HCT116 (cell line): ENCODE results near the gene APLF. TPM values are rescaled to one million over a fixed set of nuclear protein-coding genes. Genes with fewer than 3 reads are reported as not detected.

Source experiments
- ATAC-seq: fragments of 200-7000 bp; cut with Tn5 transposase; 2 replicates; pipeline ENCODE4 v1.9.1; 2020; ENCODE audit warnings: mild to moderate bottlenecking, moderate library complexity
- BruUV-seq: library from RNA; stranded (reverse); fragments of 400-500 nt; replicated peaks from 2 replicates; lab custom pipeline; 2021; lab: Mats Ljungman, UMichigan
- CTCF ChIA-PET: fragments of 300-600 bp; sonication (Branson Sonifier 250); formaldehyde crosslinking; loops from one replicate; lab custom pipeline; 2021; ENCODE audit warnings: antibody characterized with exemption; lab: Charles Lee
- POLR2A ChIA-PET: fragments of 300-600, 350-600 bp; sonication (Branson Sonifier 250); formaldehyde crosslinking; loops from one replicate; lab custom pipeline; 2021; ENCODE audit warnings: antibody characterized with exemption; lab: Charles Lee
- RAD21 ChIA-PET, 2 experiments: fragments of 300-600 bp; sonication (Branson Sonifier 250); formaldehyde crosslinking; loops; one replicate each; lab custom pipeline; 2023; ENCODE audit warnings: low total read pairs in 2 of 2; ENCODE audit not compliant: uncharacterized antibody in 2 of 2, unreplicated experiment in 2 of 2, low non-redundant PET in 1 of 2; lab: Charles Lee
- DNase-seq: peaks from one replicate; pipeline ENCODE4 v3.0.0-alpha.2; 2010; ENCODE audit warnings: low read depth, low spot score
- H2AFZ ChIP-seq: fragments of 200-600 bp; shearing (Covaris generic), sonication (generic); 2 replicates; pipeline ENCODE4 v1.6.1; 2017; ENCODE audit warnings: low read depth, mixed run types, mixed read lengths, antibody characterized with exemption, low read length; ENCODE audit not compliant: poor library complexity, severe bottlenecking
- H3K27ac ChIP-seq: 2 replicates; pipeline ENCODE4 v1.5.1; 2012; ENCODE audit warnings: low read depth, low read length
- H3K27me3 ChIP-seq: fragments of 200-600 bp; sonication (generic); 2 replicates; pipeline ENCODE4 v1.6.1; 2016; ENCODE audit warnings: mixed run types, low read length, mixed read lengths; ENCODE audit not compliant: insufficient read depth
- H3K36me3 ChIP-seq, 2 experiments: fragments of 200-500 bp in 1 of 2; fragments of 200-600 bp in 1 of 2; sonication (Bioruptor generic) in 1 of 2; sonication (generic) in 1 of 2; 2 replicates each; pipeline versions ENCODE4 v1.5.1 to v1.6.1; 2014 to 2016; ENCODE audit warnings: low read length in 2 of 2, inconsistent platforms in 1 of 2, mixed read lengths in 1 of 2, mixed run types in 1 of 2; ENCODE audit not compliant: insufficient read depth in 2 of 2, control insufficient read depth in 1 of 2
- H3K4me1 ChIP-seq, 2 experiments: fragments of 200-600 bp in 1 of 2; sonication (generic) in 1 of 2; 2 replicates each; pipeline versions ENCODE4 v1.5.1 to v1.6.1; 2012 to 2017; ENCODE audit warnings: low read length in 2 of 2, inconsistent platforms in 1 of 2, mild to moderate bottlenecking in 1 of 2, mixed read lengths in 1 of 2, mixed run types in 1 of 2, moderate library complexity in 1 of 2; ENCODE audit not compliant: insufficient read depth in 2 of 2, control insufficient read depth in 1 of 2
- H3K4me2 ChIP-seq: fragments of 200-600 bp; sonication (generic); 2 replicates; pipeline ENCODE4 v1.6.1; 2017; ENCODE audit warnings: mixed run types, low read length, mixed read lengths
- H3K4me3 ChIP-seq, 2 experiments: fragments of 200-600 bp in 1 of 2; sonication (generic) in 1 of 2; replicated peaks in 1 of 2; 2 replicates each; pipeline ENCODE4 v1.5.1; 2011 to 2016; ENCODE audit warnings: low read length in 2 of 2, control low read depth in 1 of 2, low read depth in 1 of 2, mild to moderate bottlenecking in 1 of 2, mixed read lengths in 1 of 2, mixed run types in 1 of 2
- H3K79me2 ChIP-seq: fragments of 200-600 bp; sonication (generic); 2 replicates; pipeline ENCODE4 v1.6.1; 2017; ENCODE audit warnings: mild to moderate bottlenecking, mixed run types, low read length, moderate library complexity, mixed read lengths; ENCODE audit not compliant: insufficient read depth
- H3K9ac ChIP-seq: fragments of 200-600 bp; sonication (generic); 2 replicates; pipeline ENCODE4 v1.6.1; 2016; ENCODE audit warnings: low read length, mixed read lengths
- H3K9me2 ChIP-seq: fragments of 200-600 bp; sonication (generic), shearing (Covaris generic); 2 replicates; pipeline ENCODE4 v1.6.1; 2017; ENCODE audit warnings: mixed run types, mild to moderate bottlenecking, moderate library complexity; ENCODE audit not compliant: insufficient read depth
- H3K9me3 ChIP-seq, 2 experiments: fragments of 200-500 bp in 1 of 2; fragments of 200-600 bp in 1 of 2; sonication (Bioruptor generic) in 1 of 2; sonication (generic) in 1 of 2; 2 replicates each; pipeline ENCODE4 v1.6.1; 2014 to 2017; ENCODE audit warnings: low read length in 2 of 2, mixed read lengths in 2 of 2, inconsistent platforms in 1 of 2, low read depth in 1 of 2, mild to moderate bottlenecking in 1 of 2, mixed run types in 1 of 2, moderate library complexity in 1 of 2; ENCODE audit not compliant: control insufficient read depth in 1 of 2, insufficient read depth in 1 of 2
- H4K20me1 ChIP-seq: fragments of 200-600 bp; sonication (generic), shearing (Covaris generic); 2 replicates; pipeline ENCODE4 v1.6.1; 2017; ENCODE audit warnings: mixed run types, mild to moderate bottlenecking, moderate library complexity; ENCODE audit not compliant: insufficient read depth
- CBX3 ChIP-seq: IDR thresholded peaks from 2 replicates; pipeline ENCODE4 v1.6.1; 2012; ENCODE audit warnings: low read depth
- CEBPB ChIP-seq: IDR thresholded peaks from 2 replicates; pipeline ENCODE4 v1.6.1; 2012; ENCODE audit warnings: low read depth
- EGR1 ChIP-seq: IDR thresholded peaks from 2 replicates; pipeline ENCODE4 v1.6.1; 2012; ENCODE audit warnings: low read depth
- ELF1 ChIP-seq: IDR thresholded peaks from 2 replicates; pipeline ENCODE4 v1.6.1; 2012; ENCODE audit warnings: low read depth, borderline replicate concordance
- EZH2 ChIP-seq: fragments of 200-600 bp; sonication (generic); IDR thresholded peaks from 2 replicates; pipeline ENCODE4 v1.6.1; 2017; ENCODE audit warnings: antibody characterized with exemption, mixed run types
- EZH2phosphoT487 ChIP-seq: fragments of 200-600 bp; IDR thresholded peaks from 2 replicates; pipeline ENCODE4 v1.6.1; 2018; ENCODE audit warnings: antibody characterized with exemption, borderline replicate concordance
- FOSL1 ChIP-seq: IDR thresholded peaks from 2 replicates; pipeline ENCODE4 v1.6.1; 2012; ENCODE audit warnings: low read depth
- POLR2A ChIP-seq: IDR thresholded peaks from 2 replicates; pipeline ENCODE4 v1.7.0; 2011; ENCODE audit warnings: borderline replicate concordance; ENCODE audit not compliant: insufficient read depth, insufficient read length; ENCODE audit errors: extremely low read depth
- RAD21 ChIP-seq: IDR thresholded peaks from 2 replicates; pipeline ENCODE4 v1.6.1; 2012; ENCODE audit warnings: low read depth, mild to moderate bottlenecking
- SIN3A ChIP-seq: IDR thresholded peaks from 2 replicates; pipeline ENCODE4 v1.6.1; 2012; ENCODE audit warnings: low read depth
- SP1 ChIP-seq: IDR thresholded peaks from 2 replicates; pipeline ENCODE4 v1.6.1; 2012; ENCODE audit warnings: low read depth
- SRF ChIP-seq: IDR thresholded peaks from 2 replicates; pipeline ENCODE4 v1.6.1; 2012; ENCODE audit warnings: low read depth
- TCF7L2 ChIP-seq: IDR thresholded peaks from 2 replicates; pipeline ENCODE4 v1.7.0; 2011; ENCODE audit warnings: borderline replicate concordance, inconsistent platforms; ENCODE audit not compliant: insufficient read depth, insufficient read length; ENCODE audit errors: extremely low read depth
- YY1 ChIP-seq: IDR thresholded peaks from 2 replicates; pipeline ENCODE4 v1.6.1; 2011; ENCODE audit warnings: low read length, low read depth, moderate library complexity, mild to moderate bottlenecking; ENCODE audit not compliant: insufficient replicate concordance; ENCODE audit errors: extremely low read depth
- ZFX ChIP-seq: fragments of 450-650 bp; IDR thresholded peaks from 2 replicates; pipeline ENCODE4 v1.6.1; 2017
- ZNF274 ChIP-seq: fragments of 200-500 bp; sonication (Bioruptor generic); IDR thresholded peaks from 2 replicates; pipeline ENCODE4 v1.6.1; 2014; ENCODE audit warnings: mild to moderate bottlenecking, low read depth, low read length, inconsistent platforms
- intact Hi-C: fragments of 100-400 bp; cut with micrococcal nuclease; formaldehyde crosslinking; loops from 2 replicates; pipeline ENCODE4 v1.10.0; 2022
- total RNA-seq: library from RNA; stranded (reverse); gene quantifications from one replicate; pipeline ENCODE4 v1.2.1, GENCODE V29; 2021; ENCODE audit not compliant: unreplicated experiment
- TF ChIP-seq, protein P1 (sequence below): IDR thresholded peaks from 2 replicates; pipeline ENCODE4 v1.6.1; 2011; ENCODE audit warnings: mild to moderate bottlenecking, low read length, moderate library complexity; ENCODE audit not compliant: insufficient replicate concordance; ENCODE audit errors: extremely low read depth
- TF ChIP-seq, protein P2 (sequence below): IDR thresholded peaks from 2 replicates; pipeline ENCODE4 v1.6.1; 2012
- TF ChIP-seq, protein P3 (sequence below): IDR thresholded peaks from 2 replicates; pipeline ENCODE4 v1.6.1; 2012
- TF ChIP-seq, protein P4 (sequence below), 3 experiments: fragments of 200-600 bp in 1 of 3; sonication (generic) in 1 of 3; IDR thresholded peaks in 2 of 3; conservative IDR thresholded peaks in 1 of 3; 2 replicates each; pipeline ENCODE4 v1.5.1; 2012 to 2017; ENCODE audit warnings: low read depth in 2 of 3, low read length in 2 of 3, antibody characterized with exemption in 1 of 3, borderline replicate concordance in 1 of 3, control low read depth in 1 of 3, mild to moderate bottlenecking in 1 of 3, mixed read lengths in 1 of 3, mixed run types in 1 of 3, moderate library complexity in 1 of 3; ENCODE audit not compliant: insufficient read depth in 1 of 3

The APLF gene
- total RNA-seq, 1 experiment from 2014 or later = 1.6 TPM

DNA sequence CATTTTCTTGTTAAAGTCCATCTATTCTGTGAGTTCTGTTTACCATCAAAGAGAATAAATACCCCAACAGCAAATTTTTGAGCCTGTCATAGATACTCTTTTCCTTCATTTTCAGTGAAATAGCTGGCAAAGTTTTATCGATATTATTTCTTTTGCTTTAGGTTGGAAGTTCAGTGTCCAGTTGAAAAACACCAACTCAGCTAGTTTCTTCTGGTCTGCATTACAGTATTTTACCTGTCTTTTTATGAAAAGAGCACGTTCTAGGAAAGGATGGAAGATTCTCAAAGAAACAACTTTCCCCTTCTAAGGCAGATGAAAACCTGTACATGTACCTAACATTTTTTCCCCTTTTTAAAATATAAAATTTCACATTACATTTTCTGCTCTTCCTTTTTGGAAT, 95.5 kb downstream of the APLF start:
- RAD21 ChIA-PET = no interaction called here
- TF ChIP-seq POLR2A = no peak
- TF ChIP-seq SIN3A = no peak
- TF ChIP-seq, protein P1, sequence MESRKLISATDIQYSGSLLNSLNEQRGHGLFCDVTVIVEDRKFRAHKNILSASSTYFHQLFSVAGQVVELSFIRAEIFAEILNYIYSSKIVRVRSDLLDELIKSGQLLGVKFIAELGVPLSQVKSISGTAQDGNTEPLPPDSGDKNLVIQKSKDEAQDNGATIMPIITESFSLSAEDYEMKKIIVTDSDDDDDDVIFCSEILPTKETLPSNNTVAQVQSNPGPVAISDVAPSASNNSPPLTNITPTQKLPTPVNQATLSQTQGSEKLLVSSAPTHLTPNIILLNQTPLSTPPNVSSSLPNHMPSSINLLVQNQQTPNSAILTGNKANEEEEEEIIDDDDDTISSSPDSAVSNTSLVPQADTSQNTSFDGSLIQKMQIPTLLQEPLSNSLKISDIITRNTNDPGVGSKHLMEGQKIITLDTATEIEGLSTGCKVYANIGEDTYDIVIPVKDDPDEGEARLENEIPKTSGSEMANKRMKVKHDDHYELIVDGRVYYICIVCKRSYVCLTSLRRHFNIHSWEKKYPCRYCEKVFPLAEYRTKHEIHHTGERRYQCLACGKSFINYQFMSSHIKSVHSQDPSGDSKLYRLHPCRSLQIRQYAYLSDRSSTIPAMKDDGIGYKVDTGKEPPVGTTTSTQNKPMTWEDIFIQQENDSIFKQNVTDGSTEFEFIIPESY = no peak
- no peak for TF ChIP-seq SP1
- no peak for TF ChIP-seq ZFX
- TF ChIP-seq, protein P2, sequence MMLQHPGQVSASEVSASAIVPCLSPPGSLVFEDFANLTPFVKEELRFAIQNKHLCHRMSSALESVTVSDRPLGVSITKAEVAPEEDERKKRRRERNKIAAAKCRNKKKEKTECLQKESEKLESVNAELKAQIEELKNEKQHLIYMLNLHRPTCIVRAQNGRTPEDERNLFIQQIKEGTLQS = no peak
- no peak for TF ChIP-seq ELF1
- TF ChIP-seq CBX3 = no peak
- no peak for TF ChIP-seq EZH2
- no peak for TF ChIP-seq YY1
- TF ChIP-seq, protein P3, sequence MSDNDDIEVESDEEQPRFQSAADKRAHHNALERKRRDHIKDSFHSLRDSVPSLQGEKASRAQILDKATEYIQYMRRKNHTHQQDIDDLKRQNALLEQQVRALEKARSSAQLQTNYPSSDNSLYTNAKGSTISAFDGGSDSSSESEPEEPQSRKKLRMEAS = no peak
- TF ChIP-seq, protein P4, sequence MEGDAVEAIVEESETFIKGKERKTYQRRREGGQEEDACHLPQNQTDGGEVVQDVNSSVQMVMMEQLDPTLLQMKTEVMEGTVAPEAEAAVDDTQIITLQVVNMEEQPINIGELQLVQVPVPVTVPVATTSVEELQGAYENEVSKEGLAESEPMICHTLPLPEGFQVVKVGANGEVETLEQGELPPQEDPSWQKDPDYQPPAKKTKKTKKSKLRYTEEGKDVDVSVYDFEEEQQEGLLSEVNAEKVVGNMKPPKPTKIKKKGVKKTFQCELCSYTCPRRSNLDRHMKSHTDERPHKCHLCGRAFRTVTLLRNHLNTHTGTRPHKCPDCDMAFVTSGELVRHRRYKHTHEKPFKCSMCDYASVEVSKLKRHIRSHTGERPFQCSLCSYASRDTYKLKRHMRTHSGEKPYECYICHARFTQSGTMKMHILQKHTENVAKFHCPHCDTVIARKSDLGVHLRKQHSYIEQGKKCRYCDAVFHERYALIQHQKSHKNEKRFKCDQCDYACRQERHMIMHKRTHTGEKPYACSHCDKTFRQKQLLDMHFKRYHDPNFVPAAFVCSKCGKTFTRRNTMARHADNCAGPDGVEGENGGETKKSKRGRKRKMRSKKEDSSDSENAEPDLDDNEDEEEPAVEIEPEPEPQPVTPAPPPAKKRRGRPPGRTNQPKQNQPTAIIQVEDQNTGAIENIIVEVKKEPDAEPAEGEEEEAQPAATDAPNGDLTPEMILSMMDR (IDR thresholded peaks at IDR 0.05 in 2 of 3, conservative IDR thresholded peaks at IDR 0.05 in 1 of 3; ENCODE audit: borderline replicate concordance in 1 of 3, insufficient read depth in 1 of 3, low read depth in 2 of 3, low read length in 2 of 3) = no peak
- TF ChIP-seq SRF = no peak
- TF ChIP-seq ZNF274 = no peak
- no peak for TF ChIP-seq CEBPB
- no peak for TF ChIP-seq FOSL1
- TF ChIP-seq RAD21 = no peak
- TF ChIP-seq TCF7L2 = no peak
- TF ChIP-seq EGR1 = no peak
- no peak for TF ChIP-seq EZH2phosphoT487
- ATAC-seq (no peak), DNase-seq (no peak)
- H3K9ac ChIP-seq = no peak overlapping the region
- peaks cover 0 to 5% of the 10 kb centered on the region in 2 experiments; a peak in 1 of 4 replicates for H3K4me1 ChIP-seq
- H4K20me1 ChIP-seq = no peaks in the 10 kb centered on the region
- H3K9me3 ChIP-seq = no peaks in the 10 kb centered on the region
- BruUV-seq = no TSS peak
- H3K36me3 ChIP-seq = no peaks in the 10 kb centered on the region
- no peaks in the 10 kb centered on the region for H3K79me2 ChIP-seq
- intact Hi-C loops = no loop called here
- POLR2A ChIA-PET = no interaction called here
- no peak overlapping the region for H3K27ac ChIP-seq
- no peak overlapping the region for H3K4me3 ChIP-seq
- no peak overlapping the region for H2AFZ ChIP-seq
- CTCF ChIA-PET = no interaction called here
- no peaks in the 10 kb centered on the region for H3K9me2 ChIP-seq
- no peak overlapping the region for H3K4me2 ChIP-seq
- no peaks in the 10 kb centered on the region for H3K27me3 ChIP-seq
